NCI-H187 treated with DMSO at 0.1 percent for 48 hours (cell line): ENCODE measurements around the gene RHBG.

Source experiments
- DNase-seq: peaks from one replicate; lab custom pipeline; 2025; lab: John Stamatoyannopoulos, UW

RHBG gene

DNA sequence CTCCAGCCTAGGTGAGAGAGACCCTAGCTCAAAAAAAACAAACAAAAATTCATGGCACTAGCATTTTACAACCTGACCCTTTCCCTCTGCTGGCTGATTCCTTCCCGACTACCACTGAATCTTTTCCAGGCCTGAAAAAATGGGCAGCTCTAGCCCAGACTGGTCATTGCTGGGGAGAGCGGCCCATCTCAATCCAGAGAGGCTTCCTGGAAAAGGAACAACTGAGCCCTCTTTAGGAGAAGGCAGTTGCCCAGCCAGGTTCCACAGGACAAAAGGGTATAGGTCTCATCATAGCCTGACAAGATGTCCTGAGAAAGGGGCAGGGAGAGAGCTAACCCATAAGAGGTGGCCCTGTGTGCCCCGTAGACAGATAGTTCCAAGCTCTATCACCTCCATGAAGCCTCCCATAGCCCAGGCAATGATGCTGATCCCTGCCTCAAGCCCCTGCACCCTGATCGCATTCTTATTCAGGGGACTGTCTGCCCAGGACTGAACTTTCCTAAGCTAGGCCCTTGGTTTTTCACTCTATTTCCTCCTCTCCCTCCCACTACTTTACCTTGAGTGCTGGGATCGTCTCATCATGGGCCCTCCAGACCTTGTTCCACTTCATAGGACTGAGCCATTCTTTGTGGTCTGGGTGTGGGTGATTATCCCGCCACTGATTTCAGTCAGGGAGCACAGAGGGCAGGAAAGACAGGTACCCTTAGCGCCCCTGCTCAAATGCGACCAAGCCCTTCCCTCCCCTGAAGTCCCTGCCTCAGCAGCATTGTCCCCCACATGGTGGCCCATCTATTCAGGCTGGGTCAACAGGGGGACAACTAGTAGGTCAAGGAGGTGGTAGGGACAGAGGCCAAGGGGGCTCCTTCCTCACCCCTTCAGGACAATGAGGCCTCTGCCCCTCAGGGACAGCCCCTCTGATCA is 18.2 kb downstream of the RHBG start:
- DNase-seq = no peak

DNA sequence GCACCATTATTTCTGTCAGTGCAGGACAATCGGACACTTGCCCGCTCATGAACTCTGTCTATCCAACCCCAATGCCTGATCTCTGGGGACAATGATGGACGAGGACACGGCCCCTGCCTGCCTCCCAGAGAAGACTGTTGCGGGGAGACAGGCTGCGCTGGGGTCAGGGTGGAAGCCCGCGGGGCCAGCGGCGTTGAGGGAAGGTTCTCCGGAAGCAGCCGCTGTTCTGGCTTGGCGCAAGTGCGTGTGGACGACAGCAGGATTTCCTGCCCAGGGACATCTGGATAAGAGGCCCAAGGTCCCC is 18.8 kb downstream of the RHBG start:
- no peak for DNase-seq

DNA sequence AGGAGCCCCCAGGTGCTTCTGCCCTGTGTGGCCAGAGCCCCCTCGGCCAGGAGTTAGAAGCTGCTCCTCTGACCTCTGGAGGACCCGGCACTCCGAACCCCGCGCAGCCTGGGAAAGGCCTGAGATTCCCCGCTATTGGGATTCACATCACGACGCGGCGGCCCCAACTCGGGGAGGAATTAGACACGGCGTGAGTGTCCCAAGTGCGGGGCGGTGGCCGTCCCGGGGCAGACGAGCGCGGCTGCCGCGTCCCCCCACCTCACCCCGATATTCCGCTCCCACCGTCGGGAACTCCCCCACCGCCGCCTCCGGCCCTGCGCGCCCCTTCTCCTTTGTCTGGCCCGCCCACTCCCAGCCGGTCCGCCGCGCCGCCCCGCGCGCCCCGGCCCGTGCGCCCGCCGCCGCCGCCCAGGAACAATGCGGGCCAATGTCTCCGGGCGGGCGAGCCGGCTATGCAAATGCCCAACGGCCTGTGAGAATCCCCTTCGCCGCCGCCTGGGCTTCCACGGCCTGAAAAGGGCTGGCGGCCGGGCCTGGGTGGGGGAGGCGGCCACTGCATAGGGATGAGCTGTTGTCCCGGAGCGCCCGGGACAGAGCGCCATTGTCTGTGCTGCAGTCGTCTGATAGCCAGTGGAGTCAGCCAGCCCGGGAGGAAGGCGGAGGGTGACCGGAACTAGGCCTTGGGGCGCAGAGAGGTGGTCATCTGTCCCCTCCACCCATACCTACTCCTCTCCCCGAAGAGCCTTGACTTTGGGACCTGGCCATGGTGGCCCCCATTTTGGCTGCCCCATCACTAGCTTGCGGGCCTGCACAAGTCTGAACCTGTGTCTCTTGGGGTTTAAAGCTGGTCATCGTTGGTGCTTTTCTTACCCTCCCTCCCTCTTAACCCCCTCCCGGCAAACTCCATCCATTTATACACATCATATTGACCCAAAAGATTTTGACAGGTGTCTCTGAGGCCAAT is 19.4 kb downstream of the RHBG start:
- no peak for DNase-seq

DNA sequence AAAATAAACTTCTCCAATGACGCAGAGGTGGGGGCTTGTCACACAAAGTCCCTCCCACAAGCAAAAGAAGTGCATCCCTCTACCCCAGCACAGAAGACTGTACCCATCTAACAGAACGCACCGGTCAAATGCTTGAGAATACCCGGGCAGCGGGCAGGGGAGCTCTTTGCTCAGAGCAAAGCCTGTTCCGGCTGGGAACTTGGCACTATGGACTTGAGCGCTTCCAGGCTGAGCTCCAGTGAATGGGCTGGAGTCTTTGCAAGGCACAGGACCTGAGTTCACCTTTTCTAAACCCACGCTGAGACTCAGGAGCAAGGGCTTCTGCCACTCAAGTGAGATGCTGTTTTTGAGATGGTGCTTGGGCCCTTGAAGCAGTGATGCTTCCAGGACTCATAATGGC is 20.3 kb downstream of the RHBG start:
- no peak for DNase-seq

DNA sequence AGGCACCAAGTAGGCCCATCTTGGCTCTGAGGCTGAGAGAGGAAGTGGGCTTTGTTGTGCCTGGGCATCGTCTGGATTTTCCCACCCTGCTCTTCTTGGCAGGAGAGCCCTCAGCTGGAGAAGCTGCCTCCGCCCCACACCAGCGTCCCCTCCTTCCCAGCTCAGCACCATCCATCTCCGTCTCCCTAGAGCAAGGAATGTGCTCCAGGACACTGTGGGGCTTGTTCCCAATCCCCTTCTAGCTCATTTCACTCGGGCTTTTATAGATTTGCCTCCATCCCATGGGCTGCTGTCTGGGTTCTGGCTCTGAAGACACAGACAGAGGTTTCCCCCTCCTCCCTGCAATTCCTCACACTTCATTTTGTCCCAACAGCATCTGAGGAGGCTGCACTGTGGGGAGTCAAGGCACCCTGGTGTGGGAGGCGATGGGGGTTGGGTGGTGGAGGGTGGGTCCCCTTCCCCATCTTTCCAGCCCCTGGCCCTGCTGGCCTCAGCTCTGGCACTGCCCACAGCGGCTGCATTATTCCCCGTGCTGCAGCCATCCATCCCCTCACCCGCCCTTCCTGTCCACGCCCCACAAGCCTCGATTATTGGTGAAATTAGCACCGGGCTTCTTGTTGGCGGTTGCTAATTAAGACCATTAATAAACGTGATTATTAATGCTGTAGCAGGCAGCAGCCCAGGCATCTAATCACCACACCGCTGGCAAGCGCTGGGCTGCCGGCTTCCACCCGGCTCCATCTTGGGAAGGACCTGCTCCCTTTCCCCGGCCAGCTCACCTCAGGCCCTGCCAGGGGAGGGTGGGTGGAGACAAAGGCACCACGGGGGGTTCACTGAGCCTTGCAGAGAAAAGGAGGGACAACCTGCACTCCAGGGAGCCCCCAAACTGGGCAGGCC is 21.7 kb downstream of the RHBG start:
- no peak for DNase-seq

DNA sequence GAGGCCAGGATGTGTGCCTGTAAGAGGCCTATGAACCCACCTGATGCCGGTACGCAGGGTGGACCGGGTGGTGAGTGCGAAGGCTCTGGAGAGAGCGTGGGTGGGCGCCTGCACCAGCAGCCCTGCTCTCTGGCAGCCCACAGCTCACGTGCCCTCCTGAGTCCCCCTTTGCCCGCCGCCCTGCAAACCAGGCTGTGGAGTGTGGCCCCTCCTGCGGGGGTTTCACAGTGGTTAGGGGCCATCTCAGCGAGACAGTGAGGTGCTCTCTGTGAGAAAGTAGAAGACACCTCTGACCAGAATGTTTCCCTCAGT is 22.3 kb downstream of the RHBG start:
- DNase-seq = no peak

DNA sequence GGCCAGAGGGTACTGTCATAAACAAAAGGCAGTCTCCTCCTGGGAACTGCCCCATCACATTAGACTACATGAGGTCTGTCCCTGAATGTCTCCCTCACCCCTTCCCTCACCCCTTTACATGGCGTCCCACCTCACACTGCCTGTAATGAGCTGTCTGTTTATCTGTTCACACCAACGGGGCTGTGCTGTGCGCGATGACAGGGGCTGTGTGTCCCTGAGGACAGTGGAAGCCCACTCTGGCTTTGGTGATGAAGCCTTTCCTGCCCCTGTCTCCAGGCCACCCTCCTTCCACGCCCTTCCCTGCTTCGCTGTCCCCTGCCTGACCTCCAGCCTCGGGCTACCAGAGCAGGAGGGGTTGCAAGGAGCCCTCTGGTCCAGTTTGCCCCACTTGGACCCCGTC is 22.7 kb downstream of the RHBG start:
- no peak for DNase-seq

DNA sequence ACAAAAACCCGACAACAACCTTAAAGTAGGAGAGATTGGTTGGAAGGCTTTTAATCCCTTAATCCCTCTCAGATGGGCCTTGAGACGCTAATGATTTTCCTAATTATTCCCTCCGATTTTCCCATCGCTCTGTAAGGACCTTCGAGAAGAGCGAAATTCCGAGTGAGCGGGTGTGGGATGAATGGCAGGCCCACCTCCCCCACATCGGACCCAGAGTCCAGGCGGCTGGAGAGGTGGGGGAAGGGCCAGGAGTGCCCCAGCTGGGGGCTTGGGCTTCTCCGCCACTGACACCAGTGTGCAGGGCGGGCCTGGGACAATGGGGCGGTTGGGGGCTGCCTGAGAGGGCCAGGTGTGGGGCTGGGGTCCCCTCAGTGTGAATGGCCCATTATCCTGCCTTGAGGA is 23.4 kb downstream of the RHBG start:
- no peak for DNase-seq

DNA sequence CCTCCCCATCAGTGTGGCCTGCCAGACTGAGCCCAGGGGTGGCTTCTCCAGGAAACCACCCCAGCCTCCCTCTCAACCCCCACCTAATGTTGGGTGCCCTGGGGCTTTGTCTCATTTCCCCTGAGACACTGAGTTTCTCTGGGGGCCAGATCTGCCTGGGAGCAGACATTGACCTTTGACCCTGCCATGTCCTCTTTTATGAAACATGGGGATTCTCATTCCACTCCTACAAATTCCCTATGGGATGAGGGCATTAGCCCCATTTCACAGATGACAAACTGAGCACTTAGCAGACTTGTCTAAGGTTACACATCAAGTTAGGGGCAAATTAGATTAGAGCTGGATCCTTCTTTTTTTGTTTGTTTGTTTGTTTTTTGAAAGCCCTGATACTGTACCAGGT is 24.1 kb downstream of the RHBG start:
- no peak for DNase-seq

DNA sequence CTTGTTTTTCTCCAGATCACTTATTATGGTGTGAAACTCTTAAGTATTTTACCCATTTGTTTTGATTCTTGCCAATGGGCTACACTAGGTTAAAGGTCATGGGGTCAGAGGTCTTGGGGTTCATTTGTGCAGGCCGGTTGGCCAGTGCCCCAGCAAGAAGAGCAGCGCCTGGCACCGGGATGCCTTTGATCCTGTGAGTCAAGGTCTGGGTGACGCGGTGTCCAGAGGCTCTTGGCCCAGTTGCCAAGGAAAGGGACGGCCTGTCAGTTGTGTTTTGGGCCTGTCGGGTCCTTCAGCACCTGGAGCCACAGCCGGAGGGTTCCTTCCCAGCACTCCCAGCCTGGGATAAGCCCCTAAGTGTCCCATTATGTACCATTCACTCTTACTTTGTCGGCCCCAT is 25.1 kb downstream of the RHBG start:
- no peak for DNase-seq

DNA sequence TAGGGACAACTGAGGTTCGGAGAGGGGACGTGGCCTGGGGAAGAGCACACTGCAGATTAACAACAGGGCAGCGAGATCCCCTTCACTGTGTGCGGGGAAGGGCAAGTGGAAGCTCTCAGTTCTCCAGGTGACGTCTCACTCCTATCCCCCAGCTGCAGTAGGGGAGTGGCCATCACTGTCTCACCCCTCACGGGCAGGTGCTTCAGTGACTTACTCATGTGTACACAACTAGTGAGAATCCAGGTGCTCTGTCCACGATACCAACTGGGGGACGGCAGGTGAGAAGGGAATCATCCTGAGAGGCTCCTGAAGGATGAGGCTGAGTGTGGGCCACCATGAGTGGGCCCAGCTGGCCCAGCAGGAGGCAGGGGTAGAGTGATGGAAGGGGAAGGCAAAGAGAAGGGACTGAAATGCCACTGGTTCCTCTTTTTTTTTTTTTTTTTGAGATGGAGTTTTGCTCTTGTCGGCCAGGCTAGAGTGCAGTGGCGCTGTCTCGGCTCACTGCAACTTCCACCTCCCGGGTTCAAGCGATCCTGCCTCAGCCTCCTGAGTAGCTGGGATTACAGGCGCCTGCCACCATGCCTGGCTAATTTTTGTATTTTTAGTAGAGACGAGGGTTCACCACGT is 25.9 kb downstream of the RHBG start:
- peak; percentile 89 for DNase-seq

DNA sequence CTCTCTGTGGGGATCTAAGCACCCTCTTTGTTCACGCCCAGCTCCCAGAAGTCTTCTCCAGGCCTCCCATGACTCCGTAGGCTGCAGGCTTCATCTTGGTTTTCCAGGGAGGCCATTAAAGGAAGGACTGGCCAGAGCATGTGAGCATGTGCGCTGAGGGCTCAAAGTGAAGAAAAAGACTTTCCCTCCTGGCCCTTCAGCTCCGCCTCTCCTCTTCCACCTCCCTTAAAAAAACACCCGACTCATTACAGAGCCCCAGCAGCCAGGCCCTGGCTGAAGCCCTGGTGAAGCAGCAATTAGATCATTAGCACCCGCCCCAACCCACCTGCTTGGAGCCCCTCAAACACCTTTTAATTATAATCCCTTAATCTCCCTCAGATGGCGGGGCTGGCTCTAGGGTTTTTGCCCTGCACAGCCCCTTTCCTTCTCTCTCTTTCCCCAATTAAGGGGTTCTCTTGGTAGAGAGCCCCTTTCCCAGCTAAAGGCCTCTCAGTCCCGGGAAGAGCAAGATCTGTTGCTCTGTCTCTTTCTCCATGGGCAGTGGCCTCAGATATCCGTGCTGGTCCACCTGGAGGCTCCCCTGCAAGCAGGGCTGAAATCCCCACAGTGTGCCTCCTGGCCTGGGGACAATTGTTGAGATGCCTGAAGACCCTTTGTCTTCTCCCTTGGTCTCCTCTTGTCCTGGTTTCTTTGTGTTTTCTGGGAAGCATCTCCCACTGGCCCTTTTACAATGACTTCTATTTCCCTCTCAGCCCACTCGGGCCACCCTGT is 30.5 kb downstream of the RHBG start:
- DNase-seq = no peak

DNA sequence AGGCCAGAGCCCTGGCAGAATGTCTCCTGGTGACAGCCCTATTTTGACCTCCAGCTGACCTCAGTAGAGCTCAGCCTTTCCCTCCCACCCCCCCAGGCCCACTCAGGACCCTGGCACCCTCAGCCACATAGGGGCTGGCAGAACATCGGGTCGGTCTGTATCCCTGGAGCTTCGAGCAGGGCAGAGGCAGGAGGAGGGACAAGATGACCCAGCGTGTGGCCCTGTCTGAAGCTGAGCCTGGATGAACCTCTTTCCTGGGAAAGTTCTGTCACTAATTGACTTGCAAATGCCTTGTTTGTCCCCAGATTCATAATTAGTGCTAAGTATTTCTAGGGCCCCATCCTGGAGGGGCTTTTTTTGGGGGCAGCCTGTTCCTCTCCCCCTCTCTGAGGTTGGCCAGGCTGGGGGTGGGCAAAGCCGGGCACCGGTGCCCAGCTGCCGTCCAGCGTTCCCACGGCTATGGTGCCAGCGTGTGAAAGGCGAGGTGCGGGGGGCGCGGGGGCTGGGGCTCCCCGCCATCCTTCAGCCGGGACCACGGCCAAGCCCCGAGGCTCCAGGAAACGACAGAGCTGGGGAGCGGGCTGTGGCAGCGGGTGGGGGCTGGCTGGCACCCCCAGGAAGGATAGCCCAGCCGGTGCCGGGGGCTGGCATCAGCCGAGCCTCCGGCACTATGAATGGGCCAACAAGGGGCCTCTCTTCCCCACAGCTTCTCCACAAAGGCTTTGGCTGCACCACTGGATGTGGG is 31.4 kb downstream of the RHBG start:
- DNase-seq = no peak

DNA sequence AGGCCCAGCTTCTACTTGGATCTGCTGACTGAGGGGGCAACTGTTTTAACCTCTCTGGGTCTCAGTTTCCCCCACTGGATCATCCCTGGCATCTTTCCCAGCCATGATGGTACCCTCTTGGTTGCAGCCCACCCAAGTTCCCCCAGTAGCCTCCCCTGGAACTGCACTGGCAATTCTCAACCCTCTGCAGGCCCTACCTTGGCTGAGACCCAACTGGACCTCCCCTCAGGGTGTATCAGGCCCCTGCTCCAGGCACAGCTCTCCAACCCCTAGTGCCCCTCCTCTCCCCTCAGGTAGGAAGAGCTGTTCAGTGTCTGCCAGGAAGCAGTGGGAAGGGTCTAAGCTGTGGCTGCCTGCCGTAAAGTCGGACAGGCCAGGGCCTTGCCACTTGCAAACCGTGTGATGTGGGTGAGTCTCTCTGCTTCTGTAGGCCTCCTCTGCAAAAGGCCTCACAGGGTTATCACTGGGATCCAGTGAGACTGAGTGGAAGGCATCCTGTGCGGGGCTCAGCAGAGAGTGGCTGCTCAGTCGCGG is 32.1 kb downstream of the RHBG start:
- no peak for DNase-seq

DNA sequence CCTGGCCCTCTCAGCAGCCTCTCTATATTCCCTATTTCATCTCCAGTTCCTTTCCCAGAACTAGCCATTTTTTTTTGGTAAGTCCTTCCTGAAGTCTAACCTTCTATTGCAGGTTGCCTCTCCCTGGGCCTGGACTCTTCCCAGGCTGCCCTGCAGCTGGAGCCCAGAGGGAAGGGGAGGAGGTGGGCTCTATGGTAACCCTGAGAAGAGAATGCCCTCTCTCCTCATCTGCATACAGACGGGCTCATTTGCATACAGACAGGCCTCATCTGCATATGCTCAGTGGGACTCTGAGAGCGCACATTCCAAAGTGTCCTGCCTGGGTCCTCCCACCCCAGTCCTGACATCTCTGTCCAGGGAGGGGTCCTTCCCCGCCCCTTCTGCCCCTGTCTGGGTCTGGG is 32.7 kb downstream of the RHBG start:
- DNase-seq = no peak

DNA sequence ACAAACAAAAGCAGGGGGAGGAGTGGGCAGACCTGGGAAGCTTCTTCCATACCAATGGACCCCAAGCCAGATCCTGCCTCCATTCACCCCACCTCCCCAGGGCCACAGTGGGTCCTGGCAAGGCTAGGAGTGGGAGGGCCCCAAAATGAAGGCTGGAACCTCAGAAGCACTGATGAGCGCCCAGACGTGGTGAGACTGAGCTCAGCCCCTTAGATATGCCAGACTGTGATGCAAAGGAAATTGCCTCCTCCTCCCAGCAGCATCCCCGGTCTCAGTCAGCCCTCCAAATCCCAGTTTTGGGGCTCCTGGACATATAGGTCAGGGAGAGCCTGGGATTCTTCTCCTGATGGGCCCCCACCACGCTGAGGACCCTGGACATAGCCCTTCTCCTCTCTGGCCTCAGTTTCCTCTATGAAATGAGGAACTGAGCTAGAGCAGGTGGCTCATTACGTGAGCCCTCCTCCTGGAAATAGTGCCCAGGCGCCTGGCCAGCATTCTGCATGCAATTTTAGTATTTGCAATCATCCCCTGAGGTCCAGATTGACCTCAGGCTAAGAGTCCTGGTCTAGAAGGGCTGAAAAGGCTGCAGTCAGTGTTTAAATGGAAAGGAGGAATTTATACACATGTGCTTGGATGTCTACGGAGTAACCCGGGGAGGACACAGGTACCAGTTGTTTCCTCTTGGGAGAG is 33.5 kb downstream of the RHBG start:
- DNase-seq = no peak

DNA sequence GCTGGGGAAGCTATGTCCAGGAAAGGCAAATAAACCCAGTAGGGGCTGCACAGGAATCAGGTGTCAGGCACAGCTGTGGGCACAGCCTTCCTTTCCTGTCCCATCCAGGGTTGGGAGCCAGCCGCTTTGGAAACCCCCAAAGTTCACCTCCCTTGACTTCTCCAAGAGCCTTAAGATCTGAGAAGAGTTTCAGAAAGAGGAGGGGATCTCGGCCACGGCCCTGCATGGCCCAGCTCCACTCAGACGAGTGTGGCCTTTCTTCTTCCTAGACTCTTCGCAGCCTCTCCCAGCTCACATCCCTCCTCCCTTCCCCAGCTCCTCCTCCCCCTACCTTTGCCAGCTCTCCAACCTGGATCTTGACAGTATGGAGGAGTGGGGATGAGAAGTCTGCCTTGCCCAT is 36.7 kb downstream of the RHBG start:
- DNase-seq = no peak

DNA sequence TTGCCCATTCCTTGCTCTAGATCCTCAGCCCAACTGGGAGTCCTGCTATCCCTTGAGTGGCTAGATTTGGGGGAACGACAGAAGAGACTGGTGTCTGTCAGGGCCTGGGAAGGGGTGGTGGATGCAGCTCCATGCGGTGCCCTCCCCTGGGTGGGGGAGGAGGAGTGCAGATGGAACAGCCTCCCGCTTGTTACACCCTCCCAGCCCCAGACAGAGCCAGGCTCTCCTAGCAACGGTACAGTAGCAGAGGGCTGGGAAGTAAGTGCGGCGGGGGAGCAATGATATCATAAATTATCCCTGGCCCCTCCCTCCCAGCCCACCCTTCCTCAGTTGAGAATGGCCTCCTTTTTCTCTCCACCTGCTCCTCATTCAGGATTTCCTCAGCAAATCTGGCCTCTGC is 37.2 kb downstream of the RHBG start:
- DNase-seq = no peak

DNA sequence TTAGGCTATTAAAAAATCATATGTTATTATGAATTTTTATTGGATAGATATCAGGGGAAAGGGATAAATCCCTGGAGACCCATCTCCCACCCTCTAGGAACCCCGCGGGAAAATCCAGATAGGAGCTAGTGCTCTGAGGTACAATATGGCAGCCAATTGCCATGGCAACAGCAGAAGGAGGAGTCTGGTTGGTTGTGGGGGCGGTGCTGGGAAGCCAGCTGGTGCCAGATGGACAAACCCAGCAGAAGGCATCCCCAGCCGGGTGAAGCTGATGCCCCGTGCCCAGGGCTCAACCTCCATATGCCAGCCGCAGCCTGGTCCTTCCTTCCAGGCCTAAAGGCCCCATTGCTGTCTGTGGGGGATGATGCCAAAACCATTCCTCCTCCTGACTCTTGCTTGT is 38.3 kb downstream of the RHBG start:
- no peak for DNase-seq

DNA sequence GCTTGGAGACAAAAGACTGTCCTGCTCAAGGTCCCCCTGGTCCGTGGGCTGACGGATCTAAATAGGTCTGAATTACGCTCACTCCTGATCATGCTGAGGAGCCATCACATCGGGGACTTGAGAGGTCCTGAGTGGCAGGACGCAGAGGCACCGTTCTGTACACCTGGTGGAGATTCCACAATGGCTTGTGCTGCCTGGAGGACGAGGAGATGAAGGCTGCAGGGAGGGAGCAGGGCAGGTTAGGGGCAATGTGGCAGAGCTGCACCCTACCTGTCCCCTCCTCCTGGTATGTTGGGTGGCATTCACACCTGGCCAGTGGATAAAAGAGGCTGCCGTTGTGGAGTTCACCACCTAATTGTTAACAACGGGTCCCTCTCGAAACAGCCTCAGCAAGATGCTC is 38.7 kb downstream of the RHBG start:
- no peak for DNase-seq
